Central memory CD8-positive, alpha-beta T cell (primary cell): ENCODE data around the gene PBRM1.
"Not testable (repeated sequence)": the region's sequence is repeated elsewhere in the genome, so short reads cannot be mapped to it uniquely, and the experiment has no call there.

Experiments used
- ATAC-seq: fragments of 150-1000 bp; cut with Tn5 transposase; replicated peaks from 2 replicates; pipeline ENCODE4 v1.10.0; 2022; ENCODE audit warnings: mild to moderate bottlenecking, moderate FRiP score, moderate number of reproducible peaks; ENCODE audit not compliant: poor library complexity, severe bottlenecking; ENCODE audit errors: extremely low read depth
- DNase-seq, 2 donors: peaks; one replicate each; pipeline ENCODE4 v3.0.0; 2021; ENCODE audit warnings: low spot score in 2 of 2
- H3K27ac Mint-ChIP-seq: one replicate; pipeline ENCODE4 v1.8.0; 2022; ENCODE audit warnings: low read depth, mild to moderate bottlenecking, moderate library complexity, mixed read lengths
- H3K27me3 Mint-ChIP-seq: one replicate; pipeline ENCODE4 v1.8.0; 2022; ENCODE audit warnings: mixed read lengths
- H3K36me3 Mint-ChIP-seq: one replicate; pipeline ENCODE4 v1.8.0; 2022; ENCODE audit warnings: mild to moderate bottlenecking, moderate library complexity, mixed read lengths; ENCODE audit not compliant: insufficient read depth
- H3K4me1 Mint-ChIP-seq: one replicate; pipeline ENCODE4 v1.8.0; 2022; ENCODE audit warnings: mixed read lengths
- H3K4me3 Mint-ChIP-seq: one replicate; pipeline ENCODE4 v1.8.0; 2022; ENCODE audit warnings: mild to moderate bottlenecking, moderate library complexity, mixed read lengths
- H3K9me3 Mint-ChIP-seq: one replicate; pipeline ENCODE4 v1.8.0; 2022; ENCODE audit warnings: mixed read lengths

Gene PBRM1

GRCh38 chr3:52678265-52679198, 7.2 kb downstream of the PBRM1 start:
- Mint-ChIP-seq H3K27ac (peak overlapping the region; percentile 60), H3K36me3 (peaks cover 55% of the 10 kb centered on the region), H3K4me3 (no peak overlapping the region), H3K9me3 (no peaks in the 10 kb centered on the region), H3K4me1 (peaks cover 49% of the 10 kb centered on the region), H3K27me3 (no peaks in the 10 kb centered on the region)
- DNase-seq (no peak), ATAC-seq (no peak)

GRCh38 chr3:52676201-52676600, 9.5 kb downstream of the PBRM1 start:
- H3K27me3 Mint-ChIP-seq, H3K27ac Mint-ChIP-seq, H3K4me3 Mint-ChIP-seq, DNase-seq, ATAC-seq, H3K9me3 Mint-ChIP-seq: not testable (repeated sequence)
- H3K36me3 Mint-ChIP-seq, result peaks cover 56% of the 10 kb centered on the region
- peaks cover 50% of the 10 kb centered on the region for H3K4me1 Mint-ChIP-seq

- peak overlapping the region; percentile 10 for H3K4me3 Mint-ChIP-seq
- H3K27ac Mint-ChIP-seq, result peak overlapping the region; percentile 79
- H3K4me1 Mint-ChIP-seq, result peaks cover 42% of the 10 kb centered on the region
- peaks cover 42% of the 10 kb centered on the region for H3K36me3 Mint-ChIP-seq
- DNase-seq (no peak), ATAC-seq (no peak)
- H3K9me3 Mint-ChIP-seq, result no peaks in the 10 kb centered on the region
- no peaks in the 10 kb centered on the region for H3K27me3 Mint-ChIP-seq
Observed at GRCh38 chr3:52671676-52672075, 14.0 kb downstream of the PBRM1 start.

GRCh38 chr3:52670621-52671521, 14.8 kb downstream of the PBRM1 start:
- peak overlapping the region; percentile 10 for H3K4me3 Mint-ChIP-seq
- H3K9me3 Mint-ChIP-seq, result no peaks in the 10 kb centered on the region
- DNase-seq (no peak), ATAC-seq (peak; percentile 62)
- peaks cover 37% of the 10 kb centered on the region for H3K4me1 Mint-ChIP-seq
- H3K27me3 Mint-ChIP-seq, result no peaks in the 10 kb centered on the region
- H3K36me3 Mint-ChIP-seq, result peaks cover 42% of the 10 kb centered on the region
- H3K27ac Mint-ChIP-seq, result peak overlapping the region; percentile 79

GRCh38 chr3:52663098-52663497, 22.6 kb downstream of the PBRM1 start:
- Mint-ChIP-seq H3K4me1 (no peaks in the 10 kb centered on the region), H3K36me3 (peaks cover 78% of the 10 kb centered on the region), H3K27ac (no peak overlapping the region), H3K9me3 (no peaks in the 10 kb centered on the region), H3K27me3 (no peaks in the 10 kb centered on the region), H3K4me3 (no peak overlapping the region)
- ATAC-seq, result no peak
- no peak for DNase-seq

GRCh38 chr3:52660046-52660445, 25.7 kb downstream of the PBRM1 start:
- no peak for DNase-seq
- Mint-ChIP-seq H3K27ac (no peak overlapping the region), H3K4me1 (no peaks in the 10 kb centered on the region), H3K9me3 (no peaks in the 10 kb centered on the region), H3K36me3 (peaks cover 74% of the 10 kb centered on the region), H3K4me3 (no peak overlapping the region), H3K27me3 (no peaks in the 10 kb centered on the region)
- ATAC-seq, result no peak

GRCh38 chr3:52655895-52656294, 29.8 kb downstream of the PBRM1 start:
- no peaks in the 10 kb centered on the region for H3K9me3 Mint-ChIP-seq
- H3K27ac Mint-ChIP-seq, result no peak overlapping the region
- no peaks in the 10 kb centered on the region for H3K4me1 Mint-ChIP-seq
- H3K36me3 Mint-ChIP-seq, result peaks cover 70% of the 10 kb centered on the region
- ATAC-seq (no peak), DNase-seq (no peak)
- no peak overlapping the region for H3K4me3 Mint-ChIP-seq
- H3K27me3 Mint-ChIP-seq, result no peaks in the 10 kb centered on the region

- Mint-ChIP-seq H3K4me1 (peaks cover 6% of the 10 kb centered on the region), H3K36me3 (peaks cover 58% of the 10 kb centered on the region), H3K27me3 (no peaks in the 10 kb centered on the region)
Observed at GRCh38 chr3:52651592-52651991, 34.1 kb downstream of the PBRM1 start.

GRCh38 chr3:52650439-52650838, 35.3 kb downstream of the PBRM1 start:
- ATAC-seq (no peak), DNase-seq (no peak)
- H3K4me1 Mint-ChIP-seq, result peaks cover 6% of the 10 kb centered on the region
- H3K4me3 Mint-ChIP-seq, result no peak overlapping the region
- peaks cover 54% of the 10 kb centered on the region for H3K36me3 Mint-ChIP-seq
- no peaks in the 10 kb centered on the region for H3K9me3 Mint-ChIP-seq
- no peaks in the 10 kb centered on the region for H3K27me3 Mint-ChIP-seq
- H3K27ac Mint-ChIP-seq, result peak overlapping the region; percentile 63

More at GRCh38 chr3:52651592-52651991, 34.1 kb downstream of the PBRM1 start:
- no peaks in the 10 kb centered on the region for H3K9me3 Mint-ChIP-seq
- no peak overlapping the region for H3K27ac Mint-ChIP-seq
- H3K4me3 Mint-ChIP-seq, result no peak overlapping the region
- DNase-seq (no peak), ATAC-seq (no peak)

GRCh38 chr3:52649461-52650210, 36.1 kb downstream of the PBRM1 start:
- H3K27ac Mint-ChIP-seq, result peak overlapping the region; percentile 39
- ATAC-seq, result no peak

GRCh38 chr3:52645549-52645948, 40.2 kb downstream of the PBRM1 start:
- no peak for ATAC-seq
- Mint-ChIP-seq H3K4me3 (no peak overlapping the region), H3K9me3 (no peaks in the 10 kb centered on the region), H3K27ac (no peak overlapping the region), H3K4me1 (peaks cover 6% of the 10 kb centered on the region), H3K36me3 (peaks cover 63% of the 10 kb centered on the region), H3K27me3 (no peaks in the 10 kb centered on the region)
- no peak for DNase-seq

More at GRCh38 chr3:52649461-52650210, 36.1 kb downstream of the PBRM1 start:
- H3K4me1 Mint-ChIP-seq, result peaks cover 6% of the 10 kb centered on the region
- no peaks in the 10 kb centered on the region for H3K9me3 Mint-ChIP-seq
- DNase-seq, result no peak
- H3K36me3 Mint-ChIP-seq, result peaks cover 60% of the 10 kb centered on the region
- no peak overlapping the region for H3K4me3 Mint-ChIP-seq
- H3K27me3 Mint-ChIP-seq, result no peaks in the 10 kb centered on the region

- no peak overlapping the region for H3K27ac Mint-ChIP-seq
- ATAC-seq (no peak), DNase-seq (no peak)
- peaks cover 64% of the 10 kb centered on the region for H3K36me3 Mint-ChIP-seq
- no peaks in the 10 kb centered on the region for H3K4me1 Mint-ChIP-seq
- no peaks in the 10 kb centered on the region for H3K9me3 Mint-ChIP-seq
- H3K4me3 Mint-ChIP-seq, result no peak overlapping the region
- no peaks in the 10 kb centered on the region for H3K27me3 Mint-ChIP-seq
Observed at GRCh38 chr3:52636673-52637072, 49.0 kb downstream of the PBRM1 start.
